Raji (cell line): Measurements from ENCODE around the gene CCDC18.

Experiments used
- POLR2A ChIP-seq: IDR thresholded peaks from 2 replicates; pipeline ENCODE4 v1.6.1; 2011; ENCODE audit warnings: low read depth, low read length, control low read depth; ENCODE audit not compliant: insufficient read depth

CCDC18 gene

GRCh38 chr1:93205892-93206566, 25.5 kb downstream of the CCDC18 start:
- no peak for TF ChIP-seq POLR2A

GRCh38 chr1:93206567-93206954, 26.0 kb downstream of the CCDC18 start:
- no peak for TF ChIP-seq POLR2A

GRCh38 chr1:93207211-93207610, 26.7 kb downstream of the CCDC18 start:
- TF ChIP-seq POLR2A = no peak

DNA sequence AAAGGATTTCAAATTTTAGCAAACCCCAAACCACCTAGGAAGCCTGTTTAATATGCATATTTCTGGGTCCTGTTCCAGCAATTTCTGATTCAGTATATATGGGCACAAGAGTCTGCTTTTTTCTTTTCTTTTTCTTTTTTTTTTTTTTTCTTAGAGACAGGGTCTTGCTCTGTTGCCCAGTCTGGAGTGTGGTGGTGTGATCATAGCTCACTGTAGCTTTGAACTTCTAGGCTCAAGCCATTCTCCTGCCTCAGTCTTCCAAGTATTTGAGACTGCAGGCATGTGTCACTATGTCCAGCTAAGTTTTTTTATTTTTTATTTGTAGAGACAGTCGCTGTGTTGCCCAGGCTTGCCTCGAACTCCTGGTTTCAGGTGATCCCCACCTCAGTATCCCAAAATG, 34.8 kb downstream of the CCDC18 start:
- no peak for TF ChIP-seq POLR2A

DNA sequence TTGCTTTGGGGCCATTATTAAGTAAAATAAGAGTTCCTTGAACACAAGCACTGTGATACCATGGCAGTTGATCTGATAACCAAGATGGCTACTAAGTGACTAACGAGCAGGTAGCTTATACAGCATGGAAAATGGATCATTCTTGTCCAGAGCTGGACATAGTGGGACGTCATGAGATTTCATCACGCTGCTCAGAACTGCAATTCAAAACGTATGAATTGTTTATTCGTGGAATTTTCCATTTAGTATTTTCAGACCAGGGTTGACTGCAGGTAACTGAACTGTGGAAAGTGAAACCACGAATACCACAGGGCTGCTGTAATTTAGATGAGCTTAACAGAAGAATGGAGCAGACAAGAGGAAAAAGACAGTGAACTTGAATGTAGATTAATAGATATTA, 38.9 kb downstream of the CCDC18 start:
- TF ChIP-seq POLR2A = no peak

DNA sequence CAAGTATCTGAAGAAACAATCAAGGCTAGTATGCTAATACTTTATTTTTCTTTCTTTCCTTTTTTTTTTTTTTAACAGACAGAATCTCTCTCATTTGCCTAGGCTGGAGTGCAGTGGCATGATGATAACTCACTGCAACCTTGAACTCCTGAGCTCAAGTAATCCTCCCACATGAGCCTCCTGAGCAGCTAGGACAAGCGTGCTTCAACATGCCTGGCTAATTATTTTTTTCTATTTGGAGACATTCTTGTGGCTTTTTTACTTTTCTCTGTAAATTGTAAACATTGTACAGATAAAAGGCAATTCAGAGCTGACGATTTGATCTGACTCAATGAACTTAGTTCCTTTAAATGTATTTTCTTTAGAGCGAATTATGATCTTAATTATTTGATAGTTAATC, 41.4 kb downstream of the CCDC18 start:
- no peak for TF ChIP-seq POLR2A

- TF ChIP-seq POLR2A = no peak
Measured at GRCh38 chr1:93223023-93223675, 42.6 kb downstream of the CCDC18 start.

- TF ChIP-seq POLR2A = no peak
Measured at GRCh38 chr1:93235261-93235660, 54.7 kb downstream of the CCDC18 start.

- no peak for TF ChIP-seq POLR2A
Measured at GRCh38 chr1:93237021-93237420, 56.5 kb downstream of the CCDC18 start.

DNA sequence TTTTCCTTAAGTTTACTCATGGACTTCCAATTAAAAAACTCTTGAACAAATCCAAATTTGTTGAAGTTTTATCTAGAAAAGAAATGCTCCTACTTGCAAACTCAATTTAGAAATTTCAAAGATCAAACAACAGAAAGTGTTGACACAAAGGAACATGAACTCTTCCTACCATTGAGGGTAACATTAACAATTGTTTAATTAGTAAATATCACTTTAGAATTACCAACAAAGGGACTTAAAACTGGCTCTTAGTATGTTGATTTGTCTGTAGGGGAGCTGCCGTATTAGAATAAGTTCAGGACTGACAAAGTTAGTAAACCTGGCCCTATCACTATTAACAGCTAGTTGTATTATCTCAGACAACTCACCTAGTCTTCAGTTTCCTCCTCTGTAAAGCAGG, 57.9 kb downstream of the CCDC18 start:
- no peak for TF ChIP-seq POLR2A

DNA sequence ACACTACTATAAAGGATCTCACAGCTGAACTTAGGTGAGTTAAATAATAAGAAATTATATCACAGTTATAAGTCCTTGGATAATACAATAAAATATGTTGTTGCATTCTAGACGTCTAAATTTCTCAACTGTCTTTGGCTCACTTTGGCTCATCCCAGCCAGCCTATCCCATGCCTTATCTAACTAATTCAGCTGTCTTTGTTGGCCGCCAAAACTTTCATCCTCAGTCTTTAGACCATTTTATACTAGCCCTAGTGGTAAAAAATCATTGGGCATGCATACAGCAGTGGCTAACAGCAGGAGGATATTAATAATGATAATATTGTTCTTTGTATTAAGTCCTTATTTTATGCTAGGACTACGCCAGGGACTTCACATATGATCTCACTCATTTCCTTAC, 59.3 kb downstream of the CCDC18 start:
- TF ChIP-seq POLR2A = no peak

GRCh38 chr1:93244298-93245069, 64.0 kb downstream of the CCDC18 start:
- TF ChIP-seq POLR2A = no peak

DNA sequence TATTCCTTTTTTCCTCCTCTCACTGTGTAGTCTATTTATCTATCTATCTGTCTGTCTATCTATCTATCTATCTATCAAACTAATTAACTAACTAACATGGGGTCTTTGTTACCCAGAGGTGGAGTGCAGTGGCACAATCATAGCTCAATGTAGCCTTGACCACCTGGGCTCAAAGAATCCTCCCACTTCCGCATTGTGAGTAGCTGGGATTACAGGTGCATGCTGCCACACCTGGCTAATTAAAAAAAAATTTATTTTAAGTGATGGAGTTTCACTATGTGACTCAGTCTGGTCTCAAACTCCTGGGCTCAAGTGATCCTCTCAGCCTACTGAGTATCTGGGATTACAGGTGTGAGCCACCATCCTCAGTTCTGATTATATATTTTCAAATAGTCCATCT, 71.4 kb downstream of the CCDC18 start:
- TF ChIP-seq POLR2A = no peak

DNA sequence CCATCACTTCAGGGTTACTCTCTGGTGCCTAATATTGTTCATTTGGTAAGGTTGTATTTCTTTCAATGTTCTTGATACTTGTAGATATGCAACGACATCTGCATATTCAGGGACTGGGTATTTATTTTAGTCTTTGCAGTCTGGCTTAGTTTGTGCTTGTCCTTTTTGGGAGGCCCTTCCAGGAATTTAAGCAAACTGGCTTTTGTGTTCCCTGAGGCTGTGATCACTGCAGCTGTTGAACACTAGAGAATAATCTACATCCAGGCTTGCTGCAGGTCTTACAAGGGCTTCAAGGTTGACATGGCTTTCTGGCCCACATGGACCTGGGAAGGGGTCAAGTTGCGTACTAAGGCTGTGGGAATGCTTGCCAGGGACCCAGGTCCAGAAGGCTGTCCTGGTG, 72.1 kb downstream of the CCDC18 start:
- no peak for TF ChIP-seq POLR2A

DNA sequence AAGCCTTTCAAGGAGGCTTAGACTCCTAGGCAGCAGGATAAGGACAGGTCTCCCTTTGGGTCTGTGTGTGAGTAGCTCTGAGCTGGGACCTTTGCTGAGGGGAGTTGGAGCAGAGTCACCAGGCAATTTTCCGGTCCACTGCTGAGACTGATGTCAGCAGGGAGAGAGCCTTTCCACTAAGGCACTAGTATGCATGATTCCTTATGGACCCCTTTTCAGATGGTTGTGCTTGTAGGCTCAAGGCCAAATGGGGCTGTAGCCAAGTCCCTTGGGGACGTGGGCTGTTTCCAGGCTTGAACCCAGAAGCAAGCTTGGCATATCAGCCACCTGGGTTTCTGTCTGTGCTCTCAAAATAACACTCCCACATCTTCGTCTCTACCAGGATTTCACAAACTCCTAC, 73.0 kb downstream of the CCDC18 start:
- TF ChIP-seq POLR2A = no peak

DNA sequence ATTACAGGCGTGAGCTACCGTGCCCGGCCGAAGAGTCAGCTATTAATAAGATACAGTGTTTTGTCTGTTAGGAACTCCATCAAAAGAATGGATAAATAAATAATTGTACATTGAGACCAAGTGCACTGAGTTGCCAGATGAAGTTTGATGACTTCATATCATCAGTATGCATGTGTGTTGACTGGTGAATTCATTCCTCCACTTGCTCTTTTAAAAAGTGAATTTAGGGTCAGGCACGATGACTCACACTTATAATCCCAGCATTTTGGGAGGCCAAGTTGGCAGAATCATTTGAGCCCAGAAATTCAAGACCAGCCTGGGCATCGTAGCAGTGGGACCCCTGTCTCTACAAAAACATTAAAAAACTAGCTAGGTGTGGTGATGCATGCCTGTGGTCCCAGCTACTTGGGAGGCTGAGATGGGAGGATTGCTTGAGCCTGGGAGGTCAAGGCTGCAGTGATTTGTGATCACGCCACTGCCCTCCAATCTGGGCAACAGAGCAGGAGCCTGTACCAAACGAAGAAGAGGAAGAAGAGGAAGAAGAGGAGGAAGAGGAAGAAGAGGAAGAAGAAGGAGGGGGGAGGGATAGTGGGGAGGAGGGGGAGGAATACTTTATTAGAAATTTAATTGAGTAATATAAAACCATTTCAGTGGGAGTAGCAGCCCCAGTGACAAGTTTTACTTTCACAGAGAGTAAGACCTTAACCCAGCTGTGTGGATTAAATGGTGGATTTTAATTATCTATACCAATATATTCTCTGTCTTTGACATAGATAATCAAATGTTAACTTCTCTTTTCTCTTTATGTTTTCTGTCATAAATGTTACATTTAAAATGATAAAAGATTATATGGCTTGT, 74.9 kb downstream of the CCDC18 start:
- no peak for TF ChIP-seq POLR2A

GRCh38 chr1:93256433-93256832, 75.9 kb downstream of the CCDC18 start:
- no peak for TF ChIP-seq POLR2A
